NCI-H2227 (cell line): ENCODE data around the gene KIF3C.

Source experiments
- DNase-seq: peaks from one replicate; lab custom pipeline; 2025; ENCODE audit not compliant: unreplicated experiment; lab: John Stamatoyannopoulos, UW

KIF3C gene

DNA sequence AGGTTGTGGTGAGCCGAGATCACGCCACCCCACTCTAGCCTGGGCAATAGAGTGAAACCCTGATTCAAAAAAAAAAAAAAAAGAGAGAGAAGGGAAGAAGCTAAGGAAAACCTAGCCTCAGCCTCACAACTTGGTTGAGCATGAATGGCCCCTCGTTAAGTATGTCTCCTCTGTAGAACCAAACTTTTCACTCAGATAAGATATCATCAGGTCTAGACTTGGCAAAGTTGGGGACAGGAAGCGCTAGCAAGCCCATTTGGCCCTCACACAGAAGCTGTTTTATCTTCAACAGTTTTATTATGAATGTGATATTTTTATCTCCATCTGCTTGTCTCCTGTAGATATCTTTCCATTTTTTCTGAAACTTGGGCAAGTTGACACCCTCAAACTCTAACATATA is 100.5 kb downstream of the KIF3C start:
- DNase-seq: no peak

DNA sequence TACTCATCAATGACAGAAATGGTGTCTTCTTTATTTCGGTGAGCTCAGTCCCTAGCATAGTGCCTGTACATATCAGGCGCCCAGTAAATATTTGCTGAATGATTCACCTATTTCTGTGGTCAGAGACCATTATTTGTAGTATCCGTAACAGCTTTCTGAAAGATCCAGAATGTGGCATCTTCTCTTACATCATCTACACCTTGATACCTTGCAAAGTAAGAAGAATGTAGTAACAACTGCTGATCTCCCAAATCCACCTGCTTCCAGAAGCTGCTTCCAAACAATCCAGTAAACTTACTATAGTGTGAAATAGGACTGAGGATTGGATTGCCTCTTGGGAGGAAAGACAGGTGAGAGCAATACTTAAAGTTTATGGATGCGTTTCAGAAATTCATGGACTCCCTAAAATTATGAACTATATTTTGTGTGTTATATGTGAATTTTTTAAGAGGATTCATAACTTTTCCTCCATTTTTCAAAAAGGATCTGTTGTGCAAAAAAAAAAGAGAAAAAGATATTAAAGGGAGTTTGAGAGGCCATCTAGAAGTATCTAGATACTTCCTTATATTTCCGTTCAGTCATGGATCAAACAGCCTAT is 103.1 kb downstream of the KIF3C start:
- no peak for DNase-seq

DNA sequence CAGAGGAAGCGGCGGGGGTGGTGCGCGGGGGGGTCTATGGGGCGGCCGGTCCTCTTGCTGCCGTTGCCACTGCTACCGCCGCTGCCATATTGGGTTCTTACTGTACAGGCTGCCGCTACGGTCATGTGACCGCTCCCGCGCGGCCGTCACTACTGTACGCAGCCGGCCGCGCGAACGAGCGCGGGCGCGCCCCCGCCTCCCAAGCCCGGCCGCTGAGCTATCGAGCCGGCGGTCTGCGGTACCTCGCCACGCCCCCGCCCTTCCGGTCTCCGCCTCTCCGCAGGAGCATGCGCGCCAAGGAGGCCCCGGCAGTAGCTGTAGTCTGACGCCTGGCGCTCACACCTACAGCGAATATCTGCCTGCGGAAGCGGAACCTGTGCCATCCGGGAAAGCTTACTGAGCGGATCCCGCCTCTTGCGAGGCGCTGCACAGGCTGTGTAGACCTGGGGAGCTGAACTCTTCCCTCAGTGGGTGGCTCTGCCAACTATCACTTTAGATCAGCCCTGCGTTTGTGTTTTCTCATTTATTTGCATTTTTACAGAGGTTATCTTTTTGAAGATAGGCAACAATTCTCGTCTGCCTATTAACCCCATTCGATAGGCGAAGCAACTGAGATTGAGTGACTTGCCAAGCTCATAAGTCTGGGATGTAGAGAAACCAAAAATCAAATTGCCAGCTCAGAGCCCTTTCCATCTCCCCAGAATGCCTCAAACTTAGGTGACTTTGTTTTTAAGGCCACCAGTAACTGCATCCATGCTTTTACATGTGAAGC is 103.8 kb downstream of the KIF3C start, which contains the start of gene ASXL2:
Gene ASXL2, minus strand, starts transcription at position 127 of the 772 bp plus-strand sequence. CDS start 265 bp downstream, outside the sequence.
- DNase-seq: peak; percentile 99

DNA sequence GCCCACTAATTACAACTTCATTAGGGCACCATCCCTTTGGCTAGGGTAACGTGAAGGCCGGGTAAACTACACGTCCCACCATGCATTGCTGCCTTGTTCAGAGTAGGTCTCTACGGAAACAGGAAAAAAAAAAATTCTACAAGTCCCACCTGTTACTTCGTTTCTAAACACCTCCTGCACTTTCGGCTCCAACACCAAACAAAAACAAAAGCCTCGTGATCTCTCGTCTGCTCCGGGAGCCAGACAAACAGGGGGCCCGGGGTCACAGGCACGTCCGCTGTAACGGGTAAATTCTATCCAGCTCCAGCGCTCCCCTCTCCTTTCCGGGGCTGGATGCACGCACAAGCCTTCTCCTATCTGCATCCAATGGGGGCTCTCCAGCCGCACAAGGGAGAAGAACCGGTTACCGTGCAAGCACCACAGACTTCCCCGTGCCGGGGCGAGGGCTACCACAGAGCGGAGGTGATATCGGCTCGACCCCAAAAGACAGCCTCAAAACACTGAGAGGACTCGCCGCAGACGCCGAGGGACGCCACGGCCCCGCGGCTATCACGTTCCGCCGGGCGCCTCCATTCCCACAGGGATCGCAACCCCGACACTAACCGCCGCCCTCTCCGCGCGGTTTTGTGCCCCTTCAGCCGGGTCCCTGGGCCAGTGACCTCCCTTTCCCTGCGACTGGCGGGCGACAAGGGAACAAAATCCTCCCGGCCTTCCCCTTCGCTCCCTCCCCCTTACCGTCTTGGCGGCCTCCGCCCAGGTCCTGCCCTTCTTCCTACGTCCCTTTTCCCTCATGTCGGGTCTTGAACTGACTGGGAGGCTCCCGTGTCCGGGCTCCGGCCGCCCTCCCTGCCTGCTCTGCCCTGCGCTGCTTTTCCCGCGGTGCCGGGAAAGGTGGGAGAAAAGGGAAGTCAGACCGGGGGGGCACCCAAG is 104.6 kb downstream of the KIF3C start:
- DNase-seq: peak; percentile 68
